Liver (tissue), 9 donors: ENCODE results near the gene PPP6R2. TPM values are rescaled to one million over a fixed set of nuclear protein-coding genes. Genes with fewer than 3 reads are reported as not detected.

Experiments used
- DNase-seq: peaks from one replicate; pipeline ENCODE4 v3.0.0-alpha.2; 2017; ENCODE audit warnings: low spot score
- H3K27ac ChIP-seq, 2 donors: one replicate each; pipeline ENCODE4 v1.7.0; 2013; ENCODE audit warnings: inconsistent platforms in 2 of 2, low read length in 2 of 2, control low read depth in 1 of 2, low read depth in 1 of 2, mild to moderate bottlenecking in 1 of 2
- H3K27me3 ChIP-seq, 4 donors: one replicate each; pipeline versions ENCODE4 v1.6.1 to v1.7.0; 2013; ENCODE audit warnings: low read length in 3 of 4, inconsistent platforms in 1 of 4, mild to moderate bottlenecking in 1 of 4, moderate library complexity in 1 of 4; ENCODE audit not compliant: control insufficient read depth in 4 of 4, insufficient read depth in 4 of 4
- H3K36me3 ChIP-seq, 4 donors: one replicate each; pipeline versions ENCODE4 v1.6.1 to v1.7.0; 2013; ENCODE audit warnings: low read length in 3 of 4, mild to moderate bottlenecking in 3 of 4, low read depth in 1 of 4, moderate library complexity in 1 of 4; ENCODE audit not compliant: control insufficient read depth in 4 of 4, insufficient read depth in 3 of 4
- H3K4me1 ChIP-seq, 4 donors: one replicate each; pipeline versions ENCODE4 v1.6.1 to v1.7.0; 2013; ENCODE audit warnings: low read length in 3 of 4, mild to moderate bottlenecking in 3 of 4, moderate library complexity in 1 of 4; ENCODE audit not compliant: control insufficient read depth in 4 of 4, insufficient read depth in 4 of 4
- H3K4me3 ChIP-seq, 3 donors: one replicate each; pipeline versions ENCODE4 v1.6.1 to v1.7.0; 2013; ENCODE audit warnings: low read length in 3 of 3, control low read depth in 1 of 3, low read depth in 1 of 3, mild to moderate bottlenecking in 1 of 3
- H3K9ac ChIP-seq, 2 donors: one replicate each; pipeline ENCODE4 v1.7.0; 2013; ENCODE audit warnings: low read length in 2 of 2, mild to moderate bottlenecking in 2 of 2, moderate library complexity in 2 of 2, control low read depth in 1 of 2, low read depth in 1 of 2
- H3K9me3 ChIP-seq, 4 donors: one replicate each; pipeline versions ENCODE4 v1.6.1 to v1.7.0; 2013; ENCODE audit warnings: low read length in 3 of 4; ENCODE audit not compliant: control insufficient read depth in 4 of 4
- ATF3 ChIP-seq: IDR thresholded peaks from 2 replicates; pipeline ENCODE4 v1.6.1; 2016; ENCODE audit warnings: antibody characterized with exemption
- EGR1 ChIP-seq, 2 donors: IDR thresholded peaks; 2 replicates each; pipeline ENCODE4 v1.6.1; 2016 to 2018; ENCODE audit warnings: antibody characterized with exemption in 2 of 2, low read depth in 2 of 2
- FOXA1 ChIP-seq: IDR thresholded peaks from 2 replicates; pipeline ENCODE4 v1.6.1; 2016; ENCODE audit warnings: antibody characterized with exemption
- FOXA2 ChIP-seq: IDR thresholded peaks from 2 replicates; pipeline ENCODE4 v1.6.1; 2016; ENCODE audit warnings: antibody characterized with exemption
- GABPA ChIP-seq, 2 donors: IDR thresholded peaks in 1 of 2; conservative IDR thresholded peaks in 1 of 2; 2 replicates each; pipeline ENCODE4 v1.6.1; 2016; ENCODE audit warnings: antibody characterized with exemption in 2 of 2, mild to moderate bottlenecking in 1 of 2, moderate library complexity in 1 of 2
- HNF4A ChIP-seq, 2 donors: conservative IDR thresholded peaks; 2 replicates each; pipeline ENCODE4 v1.6.1; 2016; ENCODE audit warnings: antibody characterized with exemption in 2 of 2, mild to moderate bottlenecking in 2 of 2
- HNF4G ChIP-seq: IDR thresholded peaks from 2 replicates; pipeline ENCODE4 v1.6.1; 2016; ENCODE audit warnings: antibody characterized with exemption
- JUND ChIP-seq, 2 donors: IDR thresholded peaks; 2 replicates each; pipeline ENCODE4 v1.6.1; 2016; ENCODE audit warnings: antibody characterized with exemption in 2 of 2
- MAX ChIP-seq: IDR thresholded peaks from 2 replicates; pipeline ENCODE4 v1.6.1; 2016; ENCODE audit warnings: antibody characterized with exemption
- NR2F2 ChIP-seq: IDR thresholded peaks from 2 replicates; pipeline ENCODE4 v1.6.1; 2016; ENCODE audit warnings: antibody characterized with exemption
- RAD21 ChIP-seq, 2 donors: IDR thresholded peaks; 2 replicates each; pipeline ENCODE4 v1.6.1; 2016; ENCODE audit warnings: antibody characterized with exemption in 2 of 2, mild to moderate bottlenecking in 2 of 2
- RXRA ChIP-seq, 2 donors: IDR thresholded peaks; 2 replicates each; pipeline ENCODE4 v1.6.1; 2017 to 2018; ENCODE audit warnings: antibody characterized with exemption in 2 of 2, mild to moderate bottlenecking in 1 of 2
- TAF1 ChIP-seq: conservative IDR thresholded peaks from 2 replicates; pipeline ENCODE4 v1.6.1; 2016; ENCODE audit warnings: antibody characterized with exemption, mild to moderate bottlenecking
- WGBS: extraction: QIAGEN DNeasy Blood & Tissue Kit; methylation state at CpG from one replicate; pipeline ENCODE4 v1.1.7; 2013; 5-methylcytosine and 5-hydroxymethylcytosine counted together
- polyA plus RNA-seq, 2 donors: library from polyadenylated mRNA; stranded (reverse) in 1 of 2; unstranded in 1 of 2; fragments of 200-250 nt in 1 of 2; fragments of >200 nt in 1 of 2; fragmentation: Nextera tagmentation in 1 of 2; extraction: Ambion mirVana in 1 of 2; gene quantifications; one replicate each; pipeline versions ENCODE4 v1.2.1 to v1.2.3, GENCODE V29; 2013 to 2015
- total RNA-seq, 2 donors: library from RNA; depleted of rRNA; stranded (reverse); fragments of >200 nt; gene quantifications; one replicate each; pipeline ENCODE4 v1.2.3, GENCODE V29; 2014
- TF ChIP-seq, protein P1 (sequence below): IDR thresholded peaks from 2 replicates; pipeline ENCODE4 v1.6.1; 2016; ENCODE audit warnings: antibody characterized with exemption, mild to moderate bottlenecking
- donor health status: healthy.
- donor health status: healthy.
- donor health status: healthy.
- donor health status: healthy.
- donor health status: healthy.

Gene PPP6R2
- total and polyA plus RNA-seq, 4 donors = 28.8 to 117 (median 47.2) TPM

GRCh38 chr22:50481045-50481439 lies 137.9 kb downstream of the PPP6R2 start (continued):
- TF ChIP-seq JUND (IDR thresholded peaks at IDR 0.05) = no peak
- no peak for TF ChIP-seq MAX
- TF ChIP-seq HNF4A (conservative IDR thresholded peaks at IDR 0.05) = no peak
- TF ChIP-seq ATF3 = no peak
- TF ChIP-seq HNF4G = no peak
- TF ChIP-seq GABPA (IDR thresholded peaks at IDR 0.05 in 1 of 2, conservative IDR thresholded peaks at IDR 0.05 in 1 of 2) = no peak

DNA sequence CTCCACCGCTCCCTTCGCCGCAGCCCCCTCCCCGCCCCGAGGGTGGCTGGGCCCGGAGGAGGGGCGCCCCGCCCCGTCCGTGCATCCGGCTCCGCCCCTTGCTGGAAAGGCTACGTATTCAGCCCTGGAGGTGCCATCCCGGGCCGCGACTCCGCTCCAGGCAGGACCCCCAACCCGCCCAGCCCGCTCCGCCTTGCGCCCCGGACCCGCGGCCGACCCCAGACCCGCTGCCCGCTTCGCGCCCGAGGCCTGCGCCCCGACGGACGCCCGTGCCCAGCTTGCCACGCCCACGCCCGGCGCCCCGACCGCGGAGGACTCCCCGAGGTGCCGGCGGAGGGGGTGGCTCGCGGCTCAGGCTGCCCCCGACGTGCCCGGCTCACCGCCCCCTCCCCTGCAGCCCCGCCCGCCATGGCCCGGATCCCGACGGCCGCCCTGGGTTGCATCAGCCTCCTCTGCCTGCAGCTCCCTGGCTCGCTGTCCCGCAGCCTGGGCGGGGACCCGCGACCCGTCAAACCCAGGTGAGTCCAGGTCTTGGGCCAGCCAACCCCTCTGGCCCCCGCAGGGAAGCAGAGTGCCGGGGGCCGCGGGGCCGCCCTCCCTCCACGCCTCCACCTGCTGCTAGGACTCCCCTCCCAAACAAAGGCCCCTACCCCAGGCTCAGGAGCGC lies 138.4 kb downstream of the PPP6R2 start, which contains the start of gene ADM2:
ADM2 (plus strand) TSS at position 104 of the 667 bp plus-strand sequence; CDS start at position 409, 305 bp downstream.
- Histone ChIP-seq H3K27ac (peak within 1 kb of the TSS in 1 of 2 donors; percentile 29), H3K36me3 (peaks cover 0 to 1% (median 0%) of the 10 kb centered on the region in 4 donors), H3K9me3 (no peaks in the 10 kb centered on the region), H3K4me3 (peak within 1 kb of the TSS in 2 of 3 donors; percentile 52 to 66), H3K27me3 (no peaks in the 10 kb centered on the region), H3K9ac (peak within 1 kb of the TSS in 1 of 2 donors; percentile 18), H3K4me1 (peaks cover 0 to 27% (median 8%) of the 10 kb centered on the region in 4 donors)
- TF ChIP-seq FOXA1 (no peak), EGR1 (IDR thresholded peaks at IDR 0.05; ENCODE audit: low read depth in 2 of 2) (no peak), HNF4G (no peak), FOXA2 (no peak)
- TF ChIP-seq, protein P1, sequence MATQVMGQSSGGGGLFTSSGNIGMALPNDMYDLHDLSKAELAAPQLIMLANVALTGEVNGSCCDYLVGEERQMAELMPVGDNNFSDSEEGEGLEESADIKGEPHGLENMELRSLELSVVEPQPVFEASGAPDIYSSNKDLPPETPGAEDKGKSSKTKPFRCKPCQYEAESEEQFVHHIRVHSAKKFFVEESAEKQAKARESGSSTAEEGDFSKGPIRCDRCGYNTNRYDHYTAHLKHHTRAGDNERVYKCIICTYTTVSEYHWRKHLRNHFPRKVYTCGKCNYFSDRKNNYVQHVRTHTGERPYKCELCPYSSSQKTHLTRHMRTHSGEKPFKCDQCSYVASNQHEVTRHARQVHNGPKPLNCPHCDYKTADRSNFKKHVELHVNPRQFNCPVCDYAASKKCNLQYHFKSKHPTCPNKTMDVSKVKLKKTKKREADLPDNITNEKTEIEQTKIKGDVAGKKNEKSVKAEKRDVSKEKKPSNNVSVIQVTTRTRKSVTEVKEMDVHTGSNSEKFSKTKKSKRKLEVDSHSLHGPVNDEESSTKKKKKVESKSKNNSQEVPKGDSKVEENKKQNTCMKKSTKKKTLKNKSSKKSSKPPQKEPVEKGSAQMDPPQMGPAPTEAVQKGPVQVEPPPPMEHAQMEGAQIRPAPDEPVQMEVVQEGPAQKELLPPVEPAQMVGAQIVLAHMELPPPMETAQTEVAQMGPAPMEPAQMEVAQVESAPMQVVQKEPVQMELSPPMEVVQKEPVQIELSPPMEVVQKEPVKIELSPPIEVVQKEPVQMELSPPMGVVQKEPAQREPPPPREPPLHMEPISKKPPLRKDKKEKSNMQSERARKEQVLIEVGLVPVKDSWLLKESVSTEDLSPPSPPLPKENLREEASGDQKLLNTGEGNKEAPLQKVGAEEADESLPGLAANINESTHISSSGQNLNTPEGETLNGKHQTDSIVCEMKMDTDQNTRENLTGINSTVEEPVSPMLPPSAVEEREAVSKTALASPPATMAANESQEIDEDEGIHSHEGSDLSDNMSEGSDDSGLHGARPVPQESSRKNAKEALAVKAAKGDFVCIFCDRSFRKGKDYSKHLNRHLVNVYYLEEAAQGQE = no peak
- DNase-seq = no peak
- 4% methylated on average over 70 of the region's 70 CpGs for WGBS

DNA sequence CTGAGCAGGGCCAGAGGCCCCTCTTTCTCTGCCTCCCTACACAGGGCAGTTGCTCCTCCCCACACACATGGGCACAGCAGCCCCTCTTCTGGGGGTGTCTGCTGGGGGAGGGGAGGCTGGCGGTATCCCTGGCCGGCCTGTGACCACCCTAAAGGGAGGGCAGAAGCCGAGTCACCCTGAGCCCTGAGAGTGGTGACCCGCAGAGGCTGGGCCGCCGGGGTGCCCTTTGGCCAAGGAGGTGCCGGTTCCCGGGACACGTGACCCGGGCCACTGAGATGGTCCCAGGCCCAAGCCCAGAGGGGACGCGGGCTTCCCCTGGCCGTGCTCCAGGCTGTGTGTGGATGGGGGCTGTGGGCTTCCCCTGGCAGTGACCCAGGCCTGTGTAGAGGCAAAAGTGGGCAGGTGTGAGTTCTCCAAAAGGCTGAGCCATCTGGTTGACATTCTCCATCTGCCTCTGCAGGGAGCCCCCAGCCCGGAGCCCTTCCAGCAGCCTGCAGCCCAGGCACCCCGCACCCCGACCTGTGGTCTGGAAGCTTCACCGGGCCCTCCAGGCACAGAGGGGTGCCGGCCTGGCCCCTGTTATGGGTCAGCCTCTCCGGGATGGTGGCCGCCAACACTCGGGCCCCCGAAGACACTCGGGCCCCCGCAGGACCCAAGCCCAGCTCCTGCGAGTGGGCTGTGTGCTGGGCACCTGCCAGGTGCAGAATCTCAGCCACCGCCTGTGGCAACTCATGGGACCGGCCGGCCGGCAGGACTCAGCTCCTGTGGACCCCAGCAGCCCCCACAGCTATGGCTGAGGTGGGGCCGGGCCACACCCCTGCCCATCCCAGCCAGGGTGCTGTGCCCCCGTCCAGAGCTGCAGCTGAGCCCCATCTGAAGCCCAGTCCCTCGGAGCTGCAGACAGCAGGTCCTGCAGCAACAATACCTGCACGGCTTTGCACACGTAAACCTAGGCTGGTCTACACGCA lies 139.3 kb downstream of the PPP6R2 start:
- DNase-seq = no peak

More for the DNA sequence above, 139.3 kb downstream of the PPP6R2 start:
- no peaks in the 10 kb centered on the region for H3K9me3 ChIP-seq
- no peaks in the 10 kb centered on the region for H3K27me3 ChIP-seq
- peak overlapping the region in 1 of 2 donors; percentile 18 for H3K9ac ChIP-seq
- 75% methylated on average over 35 of the region's 35 CpGs for WGBS
- peak overlapping the region in 1 of 2 donors; percentile 29 for H3K27ac ChIP-seq
- TF ChIP-seq HNF4A (conservative IDR thresholded peaks at IDR 0.05) (no peak), RXRA (IDR thresholded peaks at IDR 0.05) (peak in 1 of 2 donors; percentile 28), NR2F2 (no peak), TAF1 (no peak), FOXA1 (no peak), RAD21 (IDR thresholded peaks at IDR 0.05) (no peak)
- peak overlapping the region in 2 of 3 donors; percentile 52 to 66 for H3K4me3 ChIP-seq
- H3K36me3 ChIP-seq = peaks cover 0 to 1% (median 0%) of the 10 kb centered on the region in 4 donors
- H3K4me1 ChIP-seq = peaks cover 0 to 27% (median 8%) of the 10 kb centered on the region in 4 donors
